HepG2 (cell line): ENCODE data around the gene PLD1. TPM values are rescaled to one million over a fixed set of nuclear protein-coding genes. Genes with fewer than 3 reads are reported as not detected.
A peak's percentile ranks its signal among the peaks of the same experiment; 100 is the strongest.

ENCODE experiments used
- AHR ChIP-seq: IDR thresholded peaks from 2 replicates; pipeline ENCODE4 v1.6.1; 2018; ENCODE audit warnings: missing genetic modification reagents, missing compliant biosample characterization
- BCL3 ChIP-seq: sonication (generic); formaldehyde crosslinking; IDR thresholded peaks from 2 replicates; pipeline ENCODE4 v1.5.1; 2020; ENCODE audit warnings: mild to moderate bottlenecking, missing genetic modification reagents, moderate library complexity
- CAMTA2 ChIP-seq: sonication (generic); formaldehyde crosslinking; IDR thresholded peaks from 2 replicates; pipeline ENCODE4 v1.4.0; 2020; ENCODE audit warnings: mild to moderate bottlenecking, missing genetic modification reagents, borderline replicate concordance
- DNMT1 ChIP-seq: sonication (generic); formaldehyde crosslinking; IDR thresholded peaks from 2 replicates; pipeline ENCODE4 v1.5.1; 2020; ENCODE audit warnings: mild to moderate bottlenecking, missing genetic modification reagents
- DNMT3B ChIP-seq: conservative IDR thresholded peaks from 2 replicates; pipeline ENCODE4 v1.6.1; 2016; ENCODE audit warnings: missing biosample characterization, control low read depth
- ELF1 ChIP-seq: sonication (generic); formaldehyde crosslinking; IDR thresholded peaks from 2 replicates; pipeline ENCODE4 v1.4.0; 2020; ENCODE audit warnings: missing genetic modification reagents
- FOXA3 ChIP-seq: IDR thresholded peaks from 2 replicates; pipeline ENCODE4 v1.6.1; 2016; ENCODE audit warnings: missing genetic modification reagents, missing compliant biosample characterization
- GATA4 ChIP-seq: sonication (generic); IDR thresholded peaks from 2 replicates; pipeline ENCODE4 v1.6.1; 2016; ENCODE audit warnings: antibody characterized with exemption, low read depth, borderline replicate concordance
- HHEX ChIP-seq: IDR thresholded peaks from 2 replicates; pipeline ENCODE4 v1.6.1; 2016; ENCODE audit warnings: control low read depth
- HINFP ChIP-seq: sonication (generic); formaldehyde crosslinking; IDR thresholded peaks from 2 replicates; pipeline ENCODE4 v1.4.0; 2020; ENCODE audit warnings: low read depth, mild to moderate bottlenecking, missing genetic modification reagents
- JUNB ChIP-seq: sonication (generic); formaldehyde crosslinking; IDR thresholded peaks from 2 replicates; pipeline ENCODE4 v1.8.0; 2022; ENCODE audit warnings: missing genetic modification reagents, mild to moderate bottlenecking, borderline replicate concordance
- NR1H2 ChIP-seq: sonication (generic); formaldehyde crosslinking; IDR thresholded peaks from 2 replicates; pipeline ENCODE4 v1.8.1; 2022; ENCODE audit warnings: low read depth, missing genetic modification reagents, borderline replicate concordance
- NR2F2 ChIP-seq: IDR thresholded peaks from 2 replicates; pipeline ENCODE4 v1.6.1; 2012; ENCODE audit warnings: low read depth, inconsistent platforms, borderline replicate concordance
- NR2F6 ChIP-seq, 2 experiments: IDR thresholded peaks; 2 replicates each; pipeline ENCODE4 v1.6.1; 2016; ENCODE audit warnings: antibody characterized with exemption in 1 of 2, mild to moderate bottlenecking in 1 of 2
- POLR2A ChIP-seq, 2 experiments: IDR thresholded peaks; 2 replicates each; pipeline ENCODE4 v1.6.1; 2011; ENCODE audit warnings: low read depth in 2 of 2, low read length in 2 of 2, mild to moderate bottlenecking in 1 of 2, moderate library complexity in 1 of 2; ENCODE audit not compliant: insufficient read depth in 1 of 2
- RXRB ChIP-seq: IDR thresholded peaks from 2 replicates; pipeline ENCODE4 v1.6.1; 2016; ENCODE audit warnings: borderline replicate concordance, missing genetic modification reagents, missing compliant biosample characterization
- SNAPC2 ChIP-seq: sonication (generic); formaldehyde crosslinking; IDR thresholded peaks from 2 replicates; pipeline ENCODE4 v1.8.1; 2022; ENCODE audit warnings: mild to moderate bottlenecking, missing genetic modification reagents
- U2AF1 ChIP-seq: fragments of 200-400 bp; formaldehyde crosslinking; optimal IDR thresholded peaks from 2 replicates; pipeline ENCODE3; 2017; ENCODE audit warnings: mild to moderate bottlenecking, low read depth, low read length
- ZNF230 ChIP-seq: sonication (generic); formaldehyde crosslinking; IDR thresholded peaks from 2 replicates; pipeline ENCODE4 v1.4.0; 2020; ENCODE audit warnings: mild to moderate bottlenecking, missing genetic modification reagents
- ZNF33B ChIP-seq: sonication (generic); formaldehyde crosslinking; IDR thresholded peaks from 2 replicates; pipeline ENCODE4 v1.5.1; 2020; ENCODE audit warnings: mild to moderate bottlenecking, missing genetic modification reagents
- ZNF562 ChIP-seq: sonication (generic); formaldehyde crosslinking; IDR thresholded peaks from 2 replicates; pipeline ENCODE4 v1.8.0; 2022; ENCODE audit warnings: missing genetic modification reagents, borderline replicate concordance
- ZNF589 ChIP-seq: sonication (generic); formaldehyde crosslinking; conservative IDR thresholded peaks from 2 replicates; pipeline ENCODE4 v1.8.0; 2022; ENCODE audit warnings: mild to moderate bottlenecking, moderate library complexity, missing genetic modification reagents
- ZNF720 ChIP-seq: sonication (generic); formaldehyde crosslinking; IDR thresholded peaks from 2 replicates; pipeline ENCODE4 v1.4.0; 2020; ENCODE audit warnings: missing genetic modification reagents
- ZSCAN9 ChIP-seq: IDR thresholded peaks from 2 replicates; pipeline ENCODE4 v1.6.1; 2016; ENCODE audit warnings: borderline replicate concordance
- polyA plus RNA-seq, 8 experiments: library from polyadenylated mRNA; depleted of rRNA in 3 of 8; stranded (reverse) in 7 of 8; unstranded in 1 of 8; fragments of >200 nt; fragmentation: Illumina TruSeq in 4 of 8; extraction: Trizol in 4 of 8; gene quantifications; 2 replicates each; pipeline versions ENCODE4 v1.2.1 to v1.2.3, GENCODE V29; 2011 to 2016; ENCODE audit warnings: low read depth in 4 of 8, missing spikeins in 1 of 8, mixed read lengths in 1 of 8; ENCODE audit not compliant: insufficient read depth in 1 of 8
- total RNA-seq, 5 experiments: library from RNA; depleted of rRNA; stranded (reverse); fragments of >200 nt; fragmentation: Illumina TruSeq; extraction: Trizol; gene quantifications; 2 replicates each; pipeline ENCODE4 v1.2.3, GENCODE V29; 2016; ENCODE audit warnings: low read depth in 1 of 5
- TF ChIP-seq, protein P1 (sequence below): sonication (generic); formaldehyde crosslinking; IDR thresholded peaks from 2 replicates; pipeline ENCODE4 v1.4.0; 2020; ENCODE audit warnings: low read depth, missing genetic modification reagents
- TF ChIP-seq, protein P2 (sequence below): sonication (generic); formaldehyde crosslinking; IDR thresholded peaks from 2 replicates; pipeline ENCODE4 v1.8.0; 2022; ENCODE audit warnings: low read depth, missing genetic modification reagents

Gene PLD1
- total and polyA plus RNA-seq, 2 of the 13 experiments (the other 11 are each of a cell fraction or from before 2014, with no cell fraction given), result 27.1 to 59.4 TPM

GRCh38 chr3:171809611-171809860 lies 747 bp downstream of the PLD1 start (continued):
- TF ChIP-seq HINFP, result 0 out of 2 replicates have a peak, but pooled peaks have one; percentile 80
- TF ChIP-seq POLR2A (IDR thresholded peaks at IDR 0.05; ENCODE audit: insufficient read depth in 1 of 2, low read depth in 2 of 2, low read length in 2 of 2), result peak; percentile 75 to 79
- TF ChIP-seq ZNF589 (CRISPR knock-in tag), result peak; percentile 27; the same call in 1 of the 2 replicates
- no peak for TF ChIP-seq ZNF562 (CRISPR knock-in tag)
- TF ChIP-seq, protein P1, sequence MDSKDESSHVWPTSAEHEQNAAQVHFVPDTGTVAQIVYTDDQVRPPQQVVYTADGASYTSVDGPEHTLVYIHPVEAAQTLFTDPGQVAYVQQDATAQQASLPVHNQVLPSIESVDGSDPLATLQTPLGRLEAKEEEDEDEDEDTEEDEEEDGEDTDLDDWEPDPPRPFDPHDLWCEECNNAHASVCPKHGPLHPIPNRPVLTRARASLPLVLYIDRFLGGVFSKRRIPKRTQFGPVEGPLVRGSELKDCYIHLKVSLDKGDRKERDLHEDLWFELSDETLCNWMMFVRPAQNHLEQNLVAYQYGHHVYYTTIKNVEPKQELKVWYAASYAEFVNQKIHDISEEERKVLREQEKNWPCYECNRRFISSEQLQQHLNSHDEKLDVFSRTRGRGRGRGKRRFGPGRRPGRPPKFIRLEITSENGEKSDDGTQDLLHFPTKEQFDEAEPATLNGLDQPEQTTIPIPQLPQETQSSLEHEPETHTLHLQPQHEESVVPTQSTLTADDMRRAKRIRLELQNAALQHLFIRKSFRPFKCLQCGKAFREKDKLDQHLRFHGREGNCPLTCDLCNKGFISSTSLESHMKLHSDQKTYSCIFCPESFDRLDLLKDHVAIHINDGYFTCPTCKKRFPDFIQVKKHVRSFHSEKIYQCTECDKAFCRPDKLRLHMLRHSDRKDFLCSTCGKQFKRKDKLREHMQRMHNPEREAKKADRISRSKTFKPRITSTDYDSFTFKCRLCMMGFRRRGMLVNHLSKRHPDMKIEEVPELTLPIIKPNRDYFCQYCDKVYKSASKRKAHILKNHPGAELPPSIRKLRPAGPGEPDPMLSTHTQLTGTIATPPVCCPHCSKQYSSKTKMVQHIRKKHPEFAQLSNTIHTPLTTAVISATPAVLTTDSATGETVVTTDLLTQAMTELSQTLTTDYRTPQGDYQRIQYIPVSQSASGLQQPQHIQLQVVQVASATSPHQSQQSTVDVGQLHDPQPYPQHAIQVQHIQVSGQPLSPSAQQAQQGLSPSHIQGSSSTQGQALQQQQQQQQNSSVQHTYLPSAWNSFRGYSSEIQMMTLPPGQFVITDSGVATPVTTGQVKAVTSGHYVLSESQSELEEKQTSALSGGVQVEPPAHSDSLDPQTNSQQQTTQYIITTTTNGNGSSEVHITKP, result no peak
- TF ChIP-seq NR1H2 (CRISPR knock-in tag), result no peak
- no peak for TF ChIP-seq DNMT3B (CRISPR knock-in tag)
- 0 out of 2 replicates have a peak, but pooled peaks have one; percentile 77 for TF ChIP-seq SNAPC2 (CRISPR knock-in tag)
- TF ChIP-seq ZSCAN9 (CRISPR knock-in tag), result no peak; the same call in 1 of the 2 replicates
- TF ChIP-seq ZNF230 (CRISPR knock-in tag), result peak; percentile 16; the same call in 1 of the 2 replicates
- no peak for TF ChIP-seq CAMTA2
- TF ChIP-seq BCL3, result no peak
- 0 out of 2 replicates have a peak, but pooled peaks have one; percentile 50 for TF ChIP-seq GATA4
- no peak for TF ChIP-seq ZNF720
- TF ChIP-seq U2AF1, result no peak
- TF ChIP-seq, protein P2, sequence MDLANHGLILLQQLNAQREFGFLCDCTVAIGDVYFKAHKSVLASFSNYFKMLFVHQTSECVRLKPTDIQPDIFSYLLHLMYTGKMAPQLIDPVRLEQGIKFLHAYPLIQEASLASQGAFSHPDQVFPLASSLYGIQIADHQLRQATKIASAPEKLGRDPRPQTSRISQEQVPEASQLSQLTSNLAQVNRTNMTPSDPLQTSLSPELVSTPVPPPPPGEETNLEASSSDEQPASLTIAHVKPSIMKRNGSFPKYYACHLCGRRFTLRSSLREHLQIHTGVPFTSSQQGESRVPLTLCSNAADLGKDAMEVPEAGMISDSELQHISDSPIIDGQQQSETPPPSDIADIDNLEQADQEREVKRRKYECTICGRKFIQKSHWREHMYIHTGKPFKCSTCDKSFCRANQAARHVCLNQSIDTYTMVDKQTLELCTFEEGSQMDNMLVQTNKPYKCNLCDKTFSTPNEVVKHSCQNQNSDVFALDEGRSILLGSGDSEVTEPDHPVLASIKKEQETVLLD (CRISPR knock-in tag), result 0 out of 2 replicates have a peak, but pooled peaks have one; percentile 8
- no peak for TF ChIP-seq ELF1
- peak; percentile 55; the same call in 1 of the 2 replicates for TF ChIP-seq NR2F2
- no peak for TF ChIP-seq DNMT1 (CRISPR knock-in tag)
- TF ChIP-seq HHEX, result no peak
- no peak for TF ChIP-seq NR2F6 (IDR thresholded peaks at IDR 0.05)
- TF ChIP-seq NR2F6 (CRISPR knock-in tag; IDR thresholded peaks at IDR 0.05), result 0 out of 2 replicates have a peak, but pooled peaks have one; percentile 59
- no peak; the same call in 1 of the 2 replicates for TF ChIP-seq FOXA3 (CRISPR knock-in tag)
- TF ChIP-seq ZNF33B (CRISPR knock-in tag), result no peak
- TF ChIP-seq RXRB (CRISPR knock-in tag), result peak; percentile 94
- TF ChIP-seq JUNB (CRISPR knock-in tag), result no peak
- TF ChIP-seq AHR (CRISPR knock-in tag), result 0 out of 2 replicates have a peak, but pooled peaks have one; percentile 4
